DMS79 treated with DMSO at 0.1 percent for 48 hours (cell line): ENCODE data around the gene TANGO6.

Experiments used
- DNase-seq: peaks from one replicate; lab custom pipeline; 2025; lab: John Stamatoyannopoulos, UW

TANGO6 gene

GRCh38 chr16:69100071-69100691 lies 256.9 kb downstream of the TANGO6 start:
- DNase-seq, result peak; percentile 78

GRCh38 chr16:69105501-69106361 lies 262.4 kb downstream of the TANGO6 start, which contains the start of gene HAS3:
Gene HAS3, plus strand, starts transcription at chr16:69105653. Its CDS starts 3,743 bp downstream, at chr16:69109396.
- peak; percentile 6 for DNase-seq

- no peak for DNase-seq
Measured at GRCh38 chr16:69106491-69107315, 263.4 kb downstream of the TANGO6 start.

GRCh38 chr16:69107316-69107962 lies 264.1 kb downstream of the TANGO6 start:
- DNase-seq, result peak; percentile 19

GRCh38 chr16:69108064-69108904 lies 265.0 kb downstream of the TANGO6 start:
- peak; percentile 19 for DNase-seq

GRCh38 chr16:69108905-69109252 lies 265.5 kb downstream of the TANGO6 start:
- no peak for DNase-seq

- no peak for DNase-seq
Measured at GRCh38 chr16:69109486-69110270, 266.3 kb downstream of the TANGO6 start.

GRCh38 chr16:69110406-69110805 lies 267.1 kb downstream of the TANGO6 start:
- no peak for DNase-seq

GRCh38 chr16:69111216-69111875 lies 268.0 kb downstream of the TANGO6 start:
- no peak for DNase-seq

- DNase-seq, result no peak
Measured at GRCh38 chr16:69111876-69112230, 268.5 kb downstream of the TANGO6 start.

- DNase-seq, result no peak
Measured at GRCh38 chr16:69112285-69113129, 269.2 kb downstream of the TANGO6 start.

- DNase-seq, result no peak
Measured at GRCh38 chr16:69113216-69113615, 269.9 kb downstream of the TANGO6 start.

GRCh38 chr16:69114346-69114975 lies 271.1 kb downstream of the TANGO6 start:
- no peak for DNase-seq

- DNase-seq, result no peak
Measured at GRCh38 chr16:69114976-69115355, 271.6 kb downstream of the TANGO6 start.

GRCh38 chr16:69115361-69115760 lies 272.0 kb downstream of the TANGO6 start:
- DNase-seq, result no peak

- no peak for DNase-seq
Measured at GRCh38 chr16:69115837-69116236, 272.5 kb downstream of the TANGO6 start.

- no peak for DNase-seq
Measured at GRCh38 chr16:69116256-69116875, 273.0 kb downstream of the TANGO6 start.

GRCh38 chr16:69116906-69117305 lies 273.6 kb downstream of the TANGO6 start:
- DNase-seq, result no peak
